WTC11 (cell line): ENCODE measurements around the gene FGF14. TPM values are rescaled to one million over a fixed set of nuclear protein-coding genes. Genes with fewer than 3 reads are reported as not detected.

ENCODE experiments used
- ATAC-seq: fragments of 200-7000 bp; cut with Tn5 transposase; 2 replicates; pipeline ENCODE4 v1.10.0; 2021; ENCODE audit warnings: mild to moderate bottlenecking, moderate library complexity
- CTCF ChIA-PET: fragments of 300-600 bp; sonication (Branson Sonifier 250); formaldehyde crosslinking; loops from one replicate; lab custom pipeline; 2021; ENCODE audit warnings: antibody characterized with exemption; lab: Charles Lee
- POLR2A ChIA-PET: fragments of 350-600 bp; sonication (Branson Sonifier 250); formaldehyde crosslinking; loops from one replicate; lab custom pipeline; 2021; ENCODE audit warnings: antibody characterized with exemption; lab: Charles Lee
- DNase-seq: peaks from one replicate; pipeline ENCODE4 v3.0.0; 2021; ENCODE audit warnings: low spot score
- H3K27ac Mint-ChIP-seq: 2 replicates; pipeline ENCODE4 v1.8.0; 2021; ENCODE audit warnings: mixed read lengths
- H3K27me3 Mint-ChIP-seq: 2 replicates; pipeline ENCODE4 v1.8.0; 2021; ENCODE audit warnings: low read depth, mild to moderate bottlenecking, moderate library complexity, mixed read lengths
- H3K36me3 Mint-ChIP-seq: 2 replicates; pipeline ENCODE4 v1.8.0; 2021; ENCODE audit warnings: mixed read lengths
- H3K4me1 Mint-ChIP-seq: 2 replicates; pipeline ENCODE4 v1.8.0; 2022; ENCODE audit warnings: mixed read lengths
- H3K4me3 Mint-ChIP-seq: 2 replicates; pipeline ENCODE4 v1.8.0; 2021; ENCODE audit warnings: mild to moderate bottlenecking, moderate library complexity, mixed read lengths
- H3K9me3 Mint-ChIP-seq: 2 replicates; pipeline ENCODE4 v1.8.0; 2021; ENCODE audit warnings: mixed read lengths
- ATF1 ChIP-seq: sonication (generic); formaldehyde crosslinking; IDR thresholded peaks from 2 replicates; pipeline ENCODE4 v1.8.1; 2023; ENCODE audit warnings: mild to moderate bottlenecking, moderate library complexity, missing genetic modification reagents
- CREB1 ChIP-seq: sonication (generic); formaldehyde crosslinking; IDR thresholded peaks from 2 replicates; pipeline ENCODE4 v1.8.0; 2023; ENCODE audit warnings: mild to moderate bottlenecking, missing genetic modification reagents
- E2F5 ChIP-seq: sonication (generic); formaldehyde crosslinking; IDR thresholded peaks from 2 replicates; pipeline ENCODE4 v1.8.1; 2022; ENCODE audit warnings: mild to moderate bottlenecking, moderate library complexity, missing genetic modification reagents
- ELF4 ChIP-seq: sonication (generic); formaldehyde crosslinking; IDR thresholded peaks from 2 replicates; pipeline ENCODE4 v1.8.1; 2022; ENCODE audit warnings: low read depth, mild to moderate bottlenecking, moderate library complexity, missing genetic modification reagents
- ERG ChIP-seq: fragments of 250-450 bp; sonication (Bioruptor Pico); IDR thresholded peaks from 2 replicates; pipeline ENCODE4 v1.8.0; 2021; ENCODE audit warnings: mild to moderate bottlenecking
- FOXK1 ChIP-seq: sonication (generic); formaldehyde crosslinking; IDR thresholded peaks from 2 replicates; pipeline ENCODE4 v1.8.0; 2022; ENCODE audit warnings: mild to moderate bottlenecking, moderate library complexity, missing genetic modification reagents
- HMGA2 ChIP-seq: fragments of 250-450 bp; sonication (Bioruptor Pico); IDR thresholded peaks from 2 replicates; pipeline ENCODE4 v1.4.0; 2021; ENCODE audit warnings: mild to moderate bottlenecking, moderate library complexity
- IRF2 ChIP-seq: sonication (generic); formaldehyde crosslinking; IDR thresholded peaks from 2 replicates; pipeline ENCODE4 v1.8.0; 2022; ENCODE audit warnings: low read depth, missing genetic modification reagents, borderline replicate concordance
- MXD4 ChIP-seq: fragments of 250-450 bp; sonication (Bioruptor Pico); IDR thresholded peaks from 2 replicates; pipeline ENCODE4 v1.8.0; 2021; ENCODE audit warnings: mild to moderate bottlenecking, moderate library complexity, borderline replicate concordance
- PRDM15 ChIP-seq: sonication (generic); formaldehyde crosslinking; IDR thresholded peaks from 2 replicates; pipeline ENCODE4 v1.8.0; 2022; ENCODE audit warnings: missing genetic modification reagents
- SOX15 ChIP-seq: fragments of 250-450 bp; sonication (Bioruptor Pico); IDR thresholded peaks from 2 replicates; pipeline ENCODE4 v1.9.0; 2021; ENCODE audit warnings: mild to moderate bottlenecking
- TEAD4 ChIP-seq: sonication (generic); formaldehyde crosslinking; IDR thresholded peaks from 2 replicates; pipeline ENCODE4 v1.8.0; 2022; ENCODE audit warnings: mild to moderate bottlenecking, missing genetic modification reagents
- ZNF121 ChIP-seq: sonication (generic); formaldehyde crosslinking; IDR thresholded peaks from 2 replicates; pipeline ENCODE4 v1.8.0; 2023; ENCODE audit warnings: missing genetic modification reagents
- ZNF416 ChIP-seq: fragments of 250-450 bp; sonication (Bioruptor Pico); IDR thresholded peaks from 2 replicates; pipeline ENCODE4 v1.9.0; 2021; ENCODE audit warnings: mild to moderate bottlenecking, inconsistent platforms
- ZNF512 ChIP-seq: sonication (generic); formaldehyde crosslinking; IDR thresholded peaks from 2 replicates; pipeline ENCODE4 v1.8.1; 2022; ENCODE audit warnings: missing genetic modification reagents, borderline replicate concordance
- ZNF532 ChIP-seq: fragments of 250-450 bp; sonication (Bioruptor Pico); IDR thresholded peaks from 2 replicates; pipeline ENCODE4 v1.9.0; 2021; ENCODE audit warnings: mild to moderate bottlenecking, borderline replicate concordance
- ZSCAN18 ChIP-seq: fragments of 250-450 bp; sonication (Bioruptor Pico); IDR thresholded peaks from 2 replicates; pipeline ENCODE4 v2.1.2; 2022; ENCODE audit warnings: mild to moderate bottlenecking, moderate library complexity
- total RNA-seq: library from RNA; stranded (reverse); gene quantifications from 3 replicates; pipeline ENCODE4 v1.2.3, GENCODE V29; 2021

FGF14 gene
- total RNA-seq, 1 experiment from 2014 or later, result 0.28 TPM

- DNase-seq (no peak), ATAC-seq (no peak)
- TF ChIP-seq IRF2 (CRISPR knock-in tag) (no peak), ZNF532 (no peak), ATF1 (CRISPR knock-in tag) (no peak), ZSCAN18 (CRISPR knock-in tag) (no peak)
- Mint-ChIP-seq H3K36me3 (no peaks in the 10 kb centered on the region), H3K27ac (no peak overlapping the region), H3K9me3 (no peaks in the 10 kb centered on the region), H3K4me3 (peak overlapping the region; percentile 89; the same call in 1 of the 2 replicates), H3K27me3 (peaks cover 35% of the 10 kb centered on the region), H3K4me1 (peaks cover 16% of the 10 kb centered on the region)
- CTCF ChIA-PET, result interaction anchor here (1.4 to 2.5 kb wide), 3 partner anchors 160 to 305 kb away, joined by 4 to 16 read pairs (median 8); no protein-coding TSS in a partner anchor
- POLR2A ChIA-PET, result no interaction called here
Measured at GRCh38 chr13:102395939-102396338, 5.9 kb downstream of the FGF14 start.

- H3K27ac Mint-ChIP-seq, result peak overlapping the region; percentile 90
- no peaks in the 10 kb centered on the region for H3K36me3 Mint-ChIP-seq
- POLR2A ChIA-PET, result no interaction called here
- no peak for DNase-seq
- peaks cover 16% of the 10 kb centered on the region for H3K4me1 Mint-ChIP-seq
- TF ChIP-seq FOXK1 (CRISPR knock-in tag), result no peak
- TF ChIP-seq PRDM15 (CRISPR knock-in tag), result no peak
- TF ChIP-seq, all 79 proteins: peak for 0
- CTCF ChIA-PET, result interaction anchor here (0.8 to 2.5 kb wide), 6 partner anchors 8 to 304 kb away, joined by 3 to 16 read pairs (median 6); no protein-coding TSS in a partner anchor
- ATAC-seq, result no peak
- Mint-ChIP-seq H3K27me3 (peaks cover 27% of the 10 kb centered on the region), H3K4me3 (peak overlapping the region; percentile 89), H3K9me3 (no peaks in the 10 kb centered on the region)
Measured at GRCh38 chr13:102395174-102395573, 6.7 kb downstream of the FGF14 start.

- no peaks in the 10 kb centered on the region for H3K36me3 Mint-ChIP-seq
- no peaks in the 10 kb centered on the region for H3K9me3 Mint-ChIP-seq
- peak overlapping the region; percentile 89 for H3K4me3 Mint-ChIP-seq
- DNase-seq, result peak; percentile 97
- ChIA-PET POLR2A (interaction anchor here (1.3 kb wide), 1 partner anchor 201 kb away, joined by 4 read pairs; no protein-coding TSS in a partner anchor), CTCF (interaction anchor here (0.6 to 2.5 kb wide), 15 partner anchors 9 to 1249 kb away, joined by 3 to 16 read pairs (median 4); no protein-coding TSS in a partner anchor)
- peak; percentile 88 for ATAC-seq
- peak overlapping the region; percentile 90 for H3K27ac Mint-ChIP-seq
- H3K4me1 Mint-ChIP-seq, result peaks cover 14% of the 10 kb centered on the region
- peaks cover 19% of the 10 kb centered on the region for H3K27me3 Mint-ChIP-seq
- TF ChIP-seq ZNF121 (CRISPR knock-in tag), result no peak
- peak; percentile 99 for TF ChIP-seq E2F5 (CRISPR knock-in tag)
- TF ChIP-seq CREB1 (CRISPR knock-in tag), result no peak; the same call in 1 of the 2 replicates
- TF ChIP-seq ELF4, result no peak
- no peak for TF ChIP-seq SOX15 (CRISPR knock-in tag)
- no peak for TF ChIP-seq HMGA2 (CRISPR knock-in tag)
- TF ChIP-seq ZNF512 (CRISPR knock-in tag), result no peak
- TF ChIP-seq MXD4 (CRISPR knock-in tag), result no peak
- no peak for TF ChIP-seq ZNF416 (CRISPR knock-in tag)
- TF ChIP-seq TEAD4 (CRISPR knock-in tag), result no peak
- no peak for TF ChIP-seq ERG
Measured at GRCh38 chr13:102394158-102395053, 7.4 kb downstream of the FGF14 start.
